Gastrocnemius medialis (tissue), 4 donors: ENCODE data around the gene CEBPG.

Source experiments
- POLR2A ChIP-seq, 2 donors: fragments of 450-650 bp; IDR thresholded peaks; one replicate each; pipeline ENCODE4 v1.6.1; 2017; ENCODE audit warnings: antibody characterized with exemption in 2 of 2, mild to moderate bottlenecking in 2 of 2, moderate library complexity in 2 of 2
- TF ChIP-seq, protein P1 (sequence below), 5 experiments: fragments of 450-650 bp in 3 of 5; fragments of 200-600 bp in 2 of 5; sonication (generic) in 2 of 5; IDR thresholded peaks in 4 of 5; conservative IDR thresholded peaks in 1 of 5; 1 replicate in 4 of 5; 2 replicates in 1 of 5; pipeline ENCODE4 v1.5.1; 2016 to 2019; ENCODE audit warnings: antibody characterized with exemption in 5 of 5, mild to moderate bottlenecking in 3 of 5, moderate library complexity in 3 of 5

DNA sequence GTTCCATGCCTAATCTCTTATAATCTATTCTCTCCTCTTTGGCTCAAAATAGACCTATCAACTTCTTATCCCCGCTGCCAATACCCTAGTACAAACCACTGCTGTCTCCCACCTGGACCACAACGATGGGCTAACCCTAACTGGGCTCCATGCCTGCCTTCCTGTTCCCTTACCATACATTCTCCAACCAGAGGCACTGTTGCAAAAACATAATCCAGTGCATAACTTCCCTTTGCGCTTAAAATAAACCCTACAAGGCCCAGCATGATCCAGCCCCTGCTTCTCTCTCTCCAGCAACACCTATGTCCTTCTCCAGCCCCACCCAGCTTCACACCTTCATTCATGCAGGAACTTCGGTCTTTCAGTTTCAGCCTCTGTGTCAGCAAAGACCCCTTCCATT, 43.8 kb upstream of the CEBPG start:
- TF ChIP-seq, protein P1, sequence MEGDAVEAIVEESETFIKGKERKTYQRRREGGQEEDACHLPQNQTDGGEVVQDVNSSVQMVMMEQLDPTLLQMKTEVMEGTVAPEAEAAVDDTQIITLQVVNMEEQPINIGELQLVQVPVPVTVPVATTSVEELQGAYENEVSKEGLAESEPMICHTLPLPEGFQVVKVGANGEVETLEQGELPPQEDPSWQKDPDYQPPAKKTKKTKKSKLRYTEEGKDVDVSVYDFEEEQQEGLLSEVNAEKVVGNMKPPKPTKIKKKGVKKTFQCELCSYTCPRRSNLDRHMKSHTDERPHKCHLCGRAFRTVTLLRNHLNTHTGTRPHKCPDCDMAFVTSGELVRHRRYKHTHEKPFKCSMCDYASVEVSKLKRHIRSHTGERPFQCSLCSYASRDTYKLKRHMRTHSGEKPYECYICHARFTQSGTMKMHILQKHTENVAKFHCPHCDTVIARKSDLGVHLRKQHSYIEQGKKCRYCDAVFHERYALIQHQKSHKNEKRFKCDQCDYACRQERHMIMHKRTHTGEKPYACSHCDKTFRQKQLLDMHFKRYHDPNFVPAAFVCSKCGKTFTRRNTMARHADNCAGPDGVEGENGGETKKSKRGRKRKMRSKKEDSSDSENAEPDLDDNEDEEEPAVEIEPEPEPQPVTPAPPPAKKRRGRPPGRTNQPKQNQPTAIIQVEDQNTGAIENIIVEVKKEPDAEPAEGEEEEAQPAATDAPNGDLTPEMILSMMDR (IDR thresholded peaks at IDR 0.05 in 4 of 5, conservative IDR thresholded peaks at IDR 0.05 in 1 of 5) = no peak
- TF ChIP-seq POLR2A (IDR thresholded peaks at IDR 0.05) = no peak
